22Rv1 (cell line): ENCODE measurements around the gene SMIM22.

Experiments
- H3K27ac ChIP-seq: fragments of 450-650 bp; 2 replicates; pipeline ENCODE4 v1.5.1; 2017
- ZFX ChIP-seq: fragments of 450-650 bp; IDR thresholded peaks from 2 replicates; pipeline ENCODE4 v1.6.1; 2017; ENCODE audit warnings: antibody characterized with exemption, borderline replicate concordance
- TF ChIP-seq, protein P1 (sequence below): fragments of 450-650 bp; IDR thresholded peaks from 2 replicates; pipeline ENCODE4 v1.5.1; 2017; ENCODE audit warnings: mild to moderate bottlenecking

The SMIM22 gene

DNA sequence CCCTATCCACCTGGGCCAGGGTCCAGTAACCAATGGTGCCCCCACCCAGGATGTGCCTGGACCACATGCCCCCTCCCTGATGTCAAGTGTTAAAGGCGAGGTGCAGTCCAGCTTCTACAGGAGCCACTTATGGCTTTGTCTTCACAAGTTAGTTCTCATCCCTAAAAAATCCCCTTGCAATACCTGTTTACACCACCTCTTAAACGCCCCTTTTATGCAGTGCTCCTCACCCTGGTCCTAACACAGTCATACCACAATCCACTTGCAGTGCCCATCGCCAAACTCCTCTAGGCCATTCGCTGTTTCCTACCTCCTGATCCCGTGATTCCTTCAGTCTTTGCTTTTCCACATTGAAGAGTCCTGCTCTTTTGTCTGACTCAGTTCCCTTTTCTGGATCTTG, 44.8 kb downstream of the SMIM22 start:
- H3K27ac ChIP-seq, result no peak overlapping the region
- TF ChIP-seq ZFX, result no peak
- TF ChIP-seq, protein P1, sequence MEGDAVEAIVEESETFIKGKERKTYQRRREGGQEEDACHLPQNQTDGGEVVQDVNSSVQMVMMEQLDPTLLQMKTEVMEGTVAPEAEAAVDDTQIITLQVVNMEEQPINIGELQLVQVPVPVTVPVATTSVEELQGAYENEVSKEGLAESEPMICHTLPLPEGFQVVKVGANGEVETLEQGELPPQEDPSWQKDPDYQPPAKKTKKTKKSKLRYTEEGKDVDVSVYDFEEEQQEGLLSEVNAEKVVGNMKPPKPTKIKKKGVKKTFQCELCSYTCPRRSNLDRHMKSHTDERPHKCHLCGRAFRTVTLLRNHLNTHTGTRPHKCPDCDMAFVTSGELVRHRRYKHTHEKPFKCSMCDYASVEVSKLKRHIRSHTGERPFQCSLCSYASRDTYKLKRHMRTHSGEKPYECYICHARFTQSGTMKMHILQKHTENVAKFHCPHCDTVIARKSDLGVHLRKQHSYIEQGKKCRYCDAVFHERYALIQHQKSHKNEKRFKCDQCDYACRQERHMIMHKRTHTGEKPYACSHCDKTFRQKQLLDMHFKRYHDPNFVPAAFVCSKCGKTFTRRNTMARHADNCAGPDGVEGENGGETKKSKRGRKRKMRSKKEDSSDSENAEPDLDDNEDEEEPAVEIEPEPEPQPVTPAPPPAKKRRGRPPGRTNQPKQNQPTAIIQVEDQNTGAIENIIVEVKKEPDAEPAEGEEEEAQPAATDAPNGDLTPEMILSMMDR, result no peak

DNA sequence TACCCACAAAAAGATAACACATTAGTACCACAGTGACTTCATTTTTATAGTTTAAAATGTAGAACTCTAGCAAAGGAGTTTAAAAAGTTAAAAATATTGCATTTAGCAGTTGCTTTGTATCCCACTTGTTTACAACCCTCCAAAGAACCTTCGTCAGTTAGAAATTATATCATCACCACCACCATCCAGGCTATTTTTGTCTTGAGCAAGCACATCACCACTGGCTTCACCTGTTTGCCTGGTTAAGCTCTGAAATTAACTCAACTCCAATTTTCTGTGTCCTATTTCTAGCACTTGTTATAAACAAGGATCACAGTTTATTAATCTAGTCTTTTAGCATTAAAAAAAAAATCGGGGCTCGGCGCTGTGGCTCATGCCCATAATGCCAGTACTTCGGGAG, 45.8 kb downstream of the SMIM22 start:
- TF ChIP-seq, protein P1, result no peak
- no peak for TF ChIP-seq ZFX
- H3K27ac ChIP-seq, result no peak overlapping the region
